Endothelial cell of umbilical vein (primary cell): Measurements from ENCODE around the gene LRIG1. TPM values are rescaled to one million over a fixed set of nuclear protein-coding genes. Genes with fewer than 3 reads are reported as not detected.

Source experiments
- BruUV-seq: library from RNA; stranded (reverse); fragments of 400-500 nt; replicated peaks from 2 replicates; lab custom pipeline; 2021; lab: Mats Ljungman, UMichigan
- CTCF ChIA-PET: fragments of 300-600, 350-600 bp; sonication (Branson Sonifier 250); formaldehyde crosslinking; loops from one replicate; lab custom pipeline; 2021; ENCODE audit warnings: antibody characterized with exemption, inconsistent platforms; lab: Charles Lee
- POLR2A ChIA-PET: fragments of 300-600, 350-600 bp; sonication (Branson Sonifier 250); formaldehyde crosslinking; loops from one replicate; lab custom pipeline; 2021; ENCODE audit warnings: antibody characterized with exemption, inconsistent platforms; lab: Charles Lee
- DNase-seq: peaks from one replicate; pipeline ENCODE4 v3.0.0-alpha.2; 2011; ENCODE audit warnings: low read depth, low spot score
- FAIRE-seq: peaks from 2 replicates; lab custom pipeline; 2011; peaks lifted over from hg19 to GRCh38; lab: Jason Lieb, UNC
- H2AFZ ChIP-seq: 2 replicates; pipeline ENCODE4 v1.6.0; 2012; ENCODE audit warnings: low read depth, low read length, control low read depth, inconsistent platforms
- H3K27ac ChIP-seq: 2 replicates; pipeline ENCODE4 v1.5.1; 2011; ENCODE audit warnings: low read depth, mild to moderate bottlenecking, control low read depth, low read length, moderate library complexity; ENCODE audit not compliant: insufficient read depth
- H3K27me3 ChIP-seq, 2 experiments: 2 replicates each; pipeline versions ENCODE4 v1.6.0 to v1.6.1; 2011; ENCODE audit warnings: low read length in 2 of 2, mixed read lengths in 1 of 2; ENCODE audit not compliant: control insufficient read depth in 2 of 2, insufficient read depth in 2 of 2
- H3K36me3 ChIP-seq, 2 experiments: 2 replicates in 1 of 2; 3 replicates in 1 of 2; pipeline ENCODE4 v1.5.1; 2011; ENCODE audit warnings: low read length in 2 of 2, mild to moderate bottlenecking in 1 of 2, moderate library complexity in 1 of 2; ENCODE audit not compliant: control insufficient read depth in 2 of 2, insufficient read depth in 2 of 2; ENCODE audit errors: extremely low read depth in 1 of 2
- H3K4me1 ChIP-seq: 3 replicates; pipeline ENCODE4 v1.5.1; 2011; ENCODE audit warnings: mild to moderate bottlenecking, low read length; ENCODE audit not compliant: control insufficient read depth, insufficient read depth; ENCODE audit errors: extremely low read depth
- H3K4me2 ChIP-seq: 2 replicates; pipeline ENCODE4 v1.6.1; 2011; ENCODE audit warnings: low read length, control low read depth, mixed read lengths; ENCODE audit not compliant: insufficient read depth
- H3K4me3 ChIP-seq, 3 experiments: fragments of 200-600 bp in 1 of 3; sonication (generic), shearing (Covaris generic) in 1 of 3; replicated peaks in 1 of 3; 2 replicates each; pipeline ENCODE4 v1.5.1; 2011 to 2016; ENCODE audit warnings: control low read depth in 3 of 3, low read length in 3 of 3, mild to moderate bottlenecking in 2 of 3, inconsistent platforms in 1 of 3, low read depth in 1 of 3, moderate library complexity in 1 of 3; ENCODE audit not compliant: insufficient read depth in 1 of 3
- H3K79me2 ChIP-seq: 2 replicates; pipeline ENCODE4 v1.6.0; 2012; ENCODE audit warnings: low read length, inconsistent platforms; ENCODE audit not compliant: control insufficient read depth, insufficient read depth
- H3K9ac ChIP-seq: replicated peaks from 2 replicates; pipeline ENCODE3; 2011; ENCODE audit warnings: low read length, control low read depth; ENCODE audit not compliant: insufficient read depth; ENCODE audit errors: extremely low read depth
- H3K9me1 ChIP-seq: replicated peaks from 3 replicates; pipeline ENCODE4 v1.6.0; 2011; ENCODE audit warnings: mild to moderate bottlenecking, low read length; ENCODE audit not compliant: control insufficient read depth, insufficient read depth; ENCODE audit errors: extremely low read depth
- H3K9me3 ChIP-seq: replicated peaks from 2 replicates; pipeline ENCODE4 v1.5.1; 2012; ENCODE audit warnings: low read length, inconsistent platforms; ENCODE audit not compliant: control insufficient read depth, insufficient read depth
- H4K20me1 ChIP-seq: replicated peaks from 2 replicates; pipeline ENCODE3; 2011; ENCODE audit warnings: mild to moderate bottlenecking, low read length; ENCODE audit not compliant: control insufficient read depth, insufficient read depth; ENCODE audit errors: extremely low read depth
- EZH2 ChIP-seq: IDR thresholded peaks from 2 replicates; pipeline ENCODE4 v1.6.1; 2012; ENCODE audit warnings: borderline replicate concordance, low read depth, mild to moderate bottlenecking, moderate library complexity, low read length, inconsistent platforms; ENCODE audit not compliant: severe bottlenecking
- FOS ChIP-seq: IDR thresholded peaks from 2 replicates; pipeline ENCODE4 v1.6.1; 2011; ENCODE audit warnings: mild to moderate bottlenecking, low read length, moderate library complexity, borderline replicate concordance; ENCODE audit not compliant: insufficient read depth
- GATA2 ChIP-seq: IDR thresholded peaks from 2 replicates; pipeline ENCODE4 v1.7.0; 2011; ENCODE audit warnings: low read depth, mild to moderate bottlenecking, moderate library complexity, mixed read lengths, low read length; ENCODE audit not compliant: insufficient read length, insufficient read depth
- JUN ChIP-seq: IDR thresholded peaks from 2 replicates; pipeline ENCODE4 v1.6.1; 2011; ENCODE audit warnings: borderline replicate concordance, low read depth; ENCODE audit not compliant: insufficient read length, insufficient read depth
- MAX ChIP-seq: IDR thresholded peaks from 2 replicates; pipeline ENCODE4 v1.6.1; 2011; ENCODE audit not compliant: insufficient read depth, insufficient read length
- MYC ChIP-seq: IDR thresholded peaks from one replicate; pipeline ENCODE4 v1.6.1; 2011; ENCODE audit warnings: mild to moderate bottlenecking, low read depth, low read length
- POLR2A ChIP-seq: IDR thresholded peaks from 2 replicates; pipeline ENCODE4 v1.6.1; 2012; ENCODE audit warnings: low read depth, mild to moderate bottlenecking, control low read depth, low read length
- POLR2AphosphoS5 ChIP-seq: IDR thresholded peaks from 2 replicates; pipeline ENCODE4 v1.6.1; 2012; ENCODE audit warnings: low read depth, mild to moderate bottlenecking, control low read depth, low read length, moderate library complexity; ENCODE audit not compliant: insufficient read depth
- dilution Hi-C: fragments of 300-500 bp; cut with MboI; formaldehyde crosslinking; loops from one replicate; pipeline ENCODE4 v1.15.0; 2019; ENCODE audit warnings: low sequenced_read_pairs; ENCODE audit not compliant: extremely low pct_ligation_motif_present
- intact Hi-C: fragments of 100-400 bp; cut with micrococcal nuclease; formaldehyde crosslinking; loops from one replicate; pipeline ENCODE4 v1.10.0; 2022
- polyA plus RNA-seq, 4 experiments: library from polyadenylated mRNA; depleted of rRNA in 3 of 4; stranded (reverse) in 3 of 4; unstranded in 1 of 4; fragments of >200 nt; gene quantifications; 2 replicates each; pipeline versions ENCODE4 v1.2.1 to v1.2.3, GENCODE V29; 2011 to 2012; ENCODE audit warnings: missing spikeins in 1 of 4
- total RNA-seq: library from RNA; stranded (reverse); gene quantifications from 2 replicates; pipeline ENCODE4 v1.2.3, GENCODE V29; 2021
- TF ChIP-seq, protein P1 (sequence below), 2 donors: IDR thresholded peaks; 1 replicate in 1 of 2; 2 replicates in 1 of 2; pipeline ENCODE4 v1.5.1; 2011; ENCODE audit warnings: low read length in 2 of 2, mild to moderate bottlenecking in 2 of 2, moderate library complexity in 2 of 2, control low read depth in 1 of 2, inconsistent platforms in 1 of 2, low read depth in 1 of 2; ENCODE audit not compliant: insufficient read depth in 1 of 2; ENCODE audit errors: extremely low read depth in 1 of 2

The LRIG1 gene
- total and polyA plus RNA-seq, 2 donors (not counting 3 experiments of a cell fraction or from before 2014, with no cell fraction given) = 50.3 to 52.2 TPM

GRCh38 chr3:66426135-66426534, 74.7 kb downstream of the LRIG1 start:
- peaks cover 2% of the 10 kb centered on the region for H3K9me3 ChIP-seq
- FAIRE-seq (no peak), DNase-seq (no peak)
- peaks cover 23% of the 10 kb centered on the region for H3K4me1 ChIP-seq
- intact Hi-C loops = no loop called here
- CTCF ChIA-PET = no interaction called here
- H3K9ac ChIP-seq = no peak overlapping the region
- no peaks in the 10 kb centered on the region for H3K36me3 ChIP-seq
- H3K79me2 ChIP-seq = peaks cover 28% of the 10 kb centered on the region
- POLR2A ChIA-PET = no interaction called here
- H3K4me3 ChIP-seq = no peak overlapping the region
- no TSS peak for BruUV-seq
- H3K4me2 ChIP-seq = no peak overlapping the region
- H3K9me1 ChIP-seq = no peaks in the 10 kb centered on the region
- H3K27ac ChIP-seq = no peak overlapping the region
- no peaks in the 10 kb centered on the region for H4K20me1 ChIP-seq
- H3K27me3 ChIP-seq = no peaks in the 10 kb centered on the region
- no peak overlapping the region for H2AFZ ChIP-seq
- TF ChIP-seq MAX (no peak), GATA2 (no peak), EZH2 (no peak), POLR2AphosphoS5 (no peak), FOS (no peak)
- dilution Hi-C loops = no loop called here

GRCh38 chr3:66425576-66426114, 75.2 kb downstream of the LRIG1 start:
- peaks cover 2% of the 10 kb centered on the region for H3K9me3 ChIP-seq
- peaks cover 24% of the 10 kb centered on the region for H3K79me2 ChIP-seq
- DNase-seq (no peak), FAIRE-seq (no peak)
- no peak overlapping the region for H3K4me2 ChIP-seq
- H4K20me1 ChIP-seq = no peaks in the 10 kb centered on the region
- H3K9ac ChIP-seq = no peak overlapping the region
- H3K27me3 ChIP-seq = no peaks in the 10 kb centered on the region
- no peaks in the 10 kb centered on the region for H3K36me3 ChIP-seq
- intact Hi-C loops (no loop called here), dilution Hi-C loops (no loop called here)
- H2AFZ ChIP-seq = no peak overlapping the region
- H3K27ac ChIP-seq = no peak overlapping the region
- POLR2A ChIA-PET = no interaction called here
- TF ChIP-seq FOS = no peak
- no peak for TF ChIP-seq MYC
- TF ChIP-seq MAX = no peak
- TF ChIP-seq GATA2 = no peak
- TF ChIP-seq, protein P1, sequence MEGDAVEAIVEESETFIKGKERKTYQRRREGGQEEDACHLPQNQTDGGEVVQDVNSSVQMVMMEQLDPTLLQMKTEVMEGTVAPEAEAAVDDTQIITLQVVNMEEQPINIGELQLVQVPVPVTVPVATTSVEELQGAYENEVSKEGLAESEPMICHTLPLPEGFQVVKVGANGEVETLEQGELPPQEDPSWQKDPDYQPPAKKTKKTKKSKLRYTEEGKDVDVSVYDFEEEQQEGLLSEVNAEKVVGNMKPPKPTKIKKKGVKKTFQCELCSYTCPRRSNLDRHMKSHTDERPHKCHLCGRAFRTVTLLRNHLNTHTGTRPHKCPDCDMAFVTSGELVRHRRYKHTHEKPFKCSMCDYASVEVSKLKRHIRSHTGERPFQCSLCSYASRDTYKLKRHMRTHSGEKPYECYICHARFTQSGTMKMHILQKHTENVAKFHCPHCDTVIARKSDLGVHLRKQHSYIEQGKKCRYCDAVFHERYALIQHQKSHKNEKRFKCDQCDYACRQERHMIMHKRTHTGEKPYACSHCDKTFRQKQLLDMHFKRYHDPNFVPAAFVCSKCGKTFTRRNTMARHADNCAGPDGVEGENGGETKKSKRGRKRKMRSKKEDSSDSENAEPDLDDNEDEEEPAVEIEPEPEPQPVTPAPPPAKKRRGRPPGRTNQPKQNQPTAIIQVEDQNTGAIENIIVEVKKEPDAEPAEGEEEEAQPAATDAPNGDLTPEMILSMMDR (IDR thresholded peaks at IDR 0.05; ENCODE audit: extremely low read depth in 1 of 2, insufficient read depth in 1 of 2, low read depth in 1 of 2, low read length in 2 of 2) = no peak
- TF ChIP-seq EZH2 = no peak
- TF ChIP-seq POLR2AphosphoS5 = no peak
- TF ChIP-seq POLR2A = no peak
- TF ChIP-seq JUN = no peak
- H3K4me1 ChIP-seq = peaks cover 23% of the 10 kb centered on the region
- H3K9me1 ChIP-seq = no peaks in the 10 kb centered on the region
- no peak overlapping the region for H3K4me3 ChIP-seq
- BruUV-seq = no TSS peak
- CTCF ChIA-PET = interaction anchor here (1.0 kb wide), 2 partner anchors 14 to 16 kb away, joined by 3 to 4 read pairs; no protein-coding TSS in a partner anchor
